Heart left ventricle (tissue), 13 donors: Measurements from ENCODE around the gene FUBP1.

Source experiments
- POLR2A ChIP-seq, 2 donors: fragments of 450-650 bp; IDR thresholded peaks; one replicate each; pipeline ENCODE4 v1.6.1; 2017; ENCODE audit warnings: antibody characterized with exemption in 2 of 2, mild to moderate bottlenecking in 2 of 2, moderate library complexity in 2 of 2
- TF ChIP-seq, protein P1 (sequence below), 12 donors: fragments of 200-600 bp; sonication (generic) in 4 of 12; IDR thresholded peaks; one replicate each; pipeline versions ENCODE4 v1.5.0 to v1.8.0; 2018 to 2022; ENCODE audit warnings: antibody characterized with exemption in 12 of 12, mild to moderate bottlenecking in 5 of 12
- donor health status: ischemic (EF 13 %, LVEDD 7.1; RV severe dilation, severe dysfunction).
- donor health status: DM: no; HTN: yes; CAD: no.
- donor health status: DM: no; HTN: no; CAD: no.
- donor health status: ischemic (EF 25% LVEDD 6.9; RV normal size, moderate dysfunction).
- donor health status: ischemic (EF 25% LVEDD 5.7; RV mildly dilated, moderate dysfunction).
- donor health status: ischemic (EF 35%, LVEDD 5.7; RV mildly dilated, moderate dysfunction).
- donor health status: nonischemic (EF 11% LVEDD 7.7; RV severe dilation, severe dysfunction).
- donor health status: DM: yes; HTN: yes; CAD: no.
- donor health status: PGD.
- donor health status: ischemic (EF 29% LVEDD 5.4; RV normal size, mild dysfunction).
- donor health status: nonischemic (EF 23%, LVEDD 6.1; RV moderate dilation, normal function).

DNA sequence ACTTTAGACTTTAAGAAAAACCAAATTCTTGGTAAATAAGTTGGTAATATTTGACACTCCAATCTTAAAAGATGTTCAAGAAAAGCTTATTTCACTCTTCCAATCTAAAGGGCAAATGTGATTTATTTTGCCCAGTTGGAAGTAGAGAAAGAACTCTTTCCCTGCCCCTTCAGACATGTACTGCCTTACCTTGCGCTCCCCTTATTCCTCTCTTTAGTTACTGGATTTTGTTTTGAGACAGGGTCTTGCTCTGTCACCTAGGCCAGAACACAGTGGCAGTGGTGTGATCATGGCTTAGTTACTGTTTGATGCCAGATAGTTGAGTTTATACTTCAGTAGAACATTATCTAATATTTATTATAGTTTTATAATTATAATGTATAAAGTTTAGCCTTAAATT, 27.5 kb downstream of the FUBP1 start:
- TF ChIP-seq, protein P1, sequence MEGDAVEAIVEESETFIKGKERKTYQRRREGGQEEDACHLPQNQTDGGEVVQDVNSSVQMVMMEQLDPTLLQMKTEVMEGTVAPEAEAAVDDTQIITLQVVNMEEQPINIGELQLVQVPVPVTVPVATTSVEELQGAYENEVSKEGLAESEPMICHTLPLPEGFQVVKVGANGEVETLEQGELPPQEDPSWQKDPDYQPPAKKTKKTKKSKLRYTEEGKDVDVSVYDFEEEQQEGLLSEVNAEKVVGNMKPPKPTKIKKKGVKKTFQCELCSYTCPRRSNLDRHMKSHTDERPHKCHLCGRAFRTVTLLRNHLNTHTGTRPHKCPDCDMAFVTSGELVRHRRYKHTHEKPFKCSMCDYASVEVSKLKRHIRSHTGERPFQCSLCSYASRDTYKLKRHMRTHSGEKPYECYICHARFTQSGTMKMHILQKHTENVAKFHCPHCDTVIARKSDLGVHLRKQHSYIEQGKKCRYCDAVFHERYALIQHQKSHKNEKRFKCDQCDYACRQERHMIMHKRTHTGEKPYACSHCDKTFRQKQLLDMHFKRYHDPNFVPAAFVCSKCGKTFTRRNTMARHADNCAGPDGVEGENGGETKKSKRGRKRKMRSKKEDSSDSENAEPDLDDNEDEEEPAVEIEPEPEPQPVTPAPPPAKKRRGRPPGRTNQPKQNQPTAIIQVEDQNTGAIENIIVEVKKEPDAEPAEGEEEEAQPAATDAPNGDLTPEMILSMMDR (IDR thresholded peaks at IDR 0.05) = no peak
- TF ChIP-seq POLR2A (IDR thresholded peaks at IDR 0.05) = no peak
